H1 (cell line): ENCODE measurements around the gene ZNF516. TPM values are rescaled to one million over a fixed set of nuclear protein-coding genes. Genes with fewer than 3 reads are reported as not detected.

Source experiments
- CTCF ChIA-PET: fragments of 300-600 bp; sonication (Branson Sonifier 250); formaldehyde crosslinking; loops from one replicate; lab custom pipeline; 2021; ENCODE audit not compliant: partially characterized antibody; lab: Charles Lee
- POLR2A ChIA-PET: fragments of 300-600 bp; sonication (Branson Sonifier 250); formaldehyde crosslinking; loops from one replicate; lab custom pipeline; 2021; ENCODE audit warnings: inconsistent platforms; ENCODE audit not compliant: partially characterized antibody; lab: Charles Lee
- DNase-seq, 2 experiments: peaks; one replicate each; pipeline versions ENCODE4 v3.0.0 to v3.0.0-alpha.2; 2010 to 2022; ENCODE audit warnings: low spot score in 2 of 2, low read depth in 1 of 2, mixed read lengths in 1 of 2
- FAIRE-seq: peaks from 2 replicates; lab custom pipeline; 2011; peaks lifted over from hg19 to GRCh38; lab: Jason Lieb, UNC
- H2AFZ ChIP-seq: 2 replicates; pipeline ENCODE4 v1.8.1; 2012; ENCODE audit warnings: low read length, inconsistent platforms
- H2AK5ac ChIP-seq: 2 replicates; pipeline ENCODE4 v1.6.1; 2013; ENCODE audit warnings: low read depth, low read length
- H2BK120ac ChIP-seq: replicated peaks from 2 replicates; pipeline ENCODE3; 2013; ENCODE audit warnings: low read depth, low read length, inconsistent platforms
- H2BK12ac ChIP-seq: 2 replicates; pipeline ENCODE4 v1.6.1; 2013; ENCODE audit warnings: low read depth, low read length
- H2BK15ac ChIP-seq: 2 replicates; pipeline ENCODE4 v1.6.1; 2013; ENCODE audit warnings: low read length
- H2BK20ac ChIP-seq: 2 replicates; pipeline ENCODE4 v1.6.1; 2013; ENCODE audit warnings: low read length
- H2BK5ac ChIP-seq: 2 replicates; pipeline ENCODE4 v1.6.1; 2013; ENCODE audit warnings: low read depth, low read length
- H3K14ac ChIP-seq: 2 replicates; pipeline ENCODE4 v1.6.1; 2013; ENCODE audit warnings: inconsistent platforms; ENCODE audit not compliant: insufficient read length
- H3K18ac ChIP-seq: 2 replicates; pipeline ENCODE4 v1.6.1; 2013; ENCODE audit warnings: low read length; ENCODE audit errors: extremely low read depth
- H3K23ac ChIP-seq: 2 replicates; pipeline ENCODE4 v1.6.1; 2013; ENCODE audit warnings: inconsistent platforms; ENCODE audit not compliant: insufficient read length
- H3K23me2 ChIP-seq: 2 replicates; pipeline ENCODE4 v1.6.1; 2013; ENCODE audit warnings: low read depth, low read length
- H3K27ac ChIP-seq: 2 replicates; pipeline ENCODE4 v1.6.1; 2011; ENCODE audit warnings: low read depth, low read length, inconsistent platforms
- H3K27me3 ChIP-seq, 4 experiments: replicated peaks in 1 of 4; 1 replicate in 1 of 4; 2 replicates in 3 of 4; pipeline versions ENCODE4 v1.6.1 to v1.8.1; 2011 to 2013; ENCODE audit warnings: low read length in 3 of 4, mild to moderate bottlenecking in 3 of 4, inconsistent platforms in 2 of 4, mixed read lengths in 2 of 4, moderate library complexity in 1 of 4; ENCODE audit not compliant: control insufficient read depth in 3 of 4, insufficient read depth in 3 of 4; ENCODE audit errors: extremely low read depth in 1 of 4
- H3K36me3 ChIP-seq, 4 experiments: 2 replicates each; pipeline versions ENCODE4 v1.6.1 to v1.8.1; 2011 to 2013; ENCODE audit warnings: mild to moderate bottlenecking in 4 of 4, low read length in 3 of 4, moderate library complexity in 2 of 4, control low read depth in 1 of 4, inconsistent platforms in 1 of 4; ENCODE audit not compliant: insufficient read depth in 4 of 4, control insufficient read depth in 2 of 4
- H3K4ac ChIP-seq: replicated peaks from 2 replicates; pipeline ENCODE3; 2013; ENCODE audit warnings: low read length, low read depth, mixed read lengths, inconsistent platforms; ENCODE audit not compliant: insufficient read length
- H3K4me1 ChIP-seq, 4 experiments: replicated peaks in 1 of 4; 1 replicate in 1 of 4; 2 replicates in 3 of 4; pipeline versions ENCODE4 v1.6.1 to v1.8.1; 2011 to 2013; ENCODE audit warnings: low read length in 3 of 4, inconsistent platforms in 2 of 4, mixed read lengths in 1 of 4; ENCODE audit not compliant: insufficient read depth in 4 of 4, control insufficient read depth in 3 of 4
- H3K4me2 ChIP-seq, 2 experiments: 2 replicates each; pipeline versions ENCODE4 v1.6.1 to v1.8.1; 2011 to 2013; ENCODE audit warnings: low read depth in 2 of 2, low read length in 2 of 2, control low read depth in 1 of 2, inconsistent platforms in 1 of 2, mild to moderate bottlenecking in 1 of 2; ENCODE audit not compliant: insufficient read depth in 1 of 2
- H3K4me3 ChIP-seq, 4 experiments: fragments of 200-600, 300-600 bp in 1 of 4; sonication (generic), shearing (Covaris generic), sonication (Bioruptor Twin) in 1 of 4; 2 replicates each; pipeline versions ENCODE4 v1.5.1 to v1.8.1; 2011 to 2016; ENCODE audit warnings: low read length in 4 of 4, low read depth in 3 of 4, control low read depth in 2 of 4, inconsistent platforms in 2 of 4, mild to moderate bottlenecking in 2 of 4, mixed read lengths in 1 of 4, moderate library complexity in 1 of 4; ENCODE audit not compliant: insufficient read depth in 2 of 4; ENCODE audit errors: extremely low read depth in 1 of 4
- H3K56ac ChIP-seq: replicated peaks from 2 replicates; pipeline ENCODE3; 2013; ENCODE audit warnings: low read depth, mild to moderate bottlenecking, mixed read lengths, low read length, inconsistent platforms; ENCODE audit not compliant: insufficient read length
- H3K79me1 ChIP-seq: 2 replicates; pipeline ENCODE4 v1.6.1; 2013; ENCODE audit warnings: low read depth, low read length, control low read depth
- H3K79me2 ChIP-seq, 2 experiments: 2 replicates each; pipeline versions ENCODE4 v1.6.1 to v1.8.1; 2012 to 2013; ENCODE audit warnings: low read length in 2 of 2, mild to moderate bottlenecking in 2 of 2, inconsistent platforms in 1 of 2; ENCODE audit not compliant: insufficient read depth in 2 of 2, control insufficient read depth in 1 of 2
- H3K9ac ChIP-seq, 4 experiments: replicated peaks in 1 of 4; 1 replicate in 1 of 4; 2 replicates in 3 of 4; pipeline versions ENCODE4 v1.6.1 to v1.8.1; 2011 to 2013; ENCODE audit warnings: low read depth in 3 of 4, low read length in 3 of 4, control low read depth in 2 of 4, mild to moderate bottlenecking in 2 of 4, moderate library complexity in 2 of 4, inconsistent platforms in 1 of 4; ENCODE audit errors: extremely low read depth in 1 of 4
- H3K9me3 ChIP-seq, 2 experiments: 2 replicates each; pipeline versions ENCODE4 v1.6.1 to v1.8.1; 2012 to 2013; ENCODE audit warnings: mild to moderate bottlenecking in 2 of 2, moderate library complexity in 2 of 2, control low read depth in 1 of 2, inconsistent platforms in 1 of 2, low read depth in 1 of 2, low read length in 1 of 2, mixed read lengths in 1 of 2; ENCODE audit not compliant: insufficient read depth in 2 of 2
- H4K20me1 ChIP-seq, 2 experiments: replicated peaks in 1 of 2; 2 replicates each; pipeline versions ENCODE3 to v1.8.1; 2011 to 2013; ENCODE audit warnings: inconsistent platforms in 2 of 2, low read length in 2 of 2, mild to moderate bottlenecking in 1 of 2; ENCODE audit not compliant: insufficient read depth in 2 of 2, control insufficient read depth in 1 of 2
- H4K5ac ChIP-seq: 2 replicates; pipeline ENCODE4 v1.6.1; 2013; ENCODE audit warnings: low read length, low read depth, mixed read lengths, inconsistent platforms; ENCODE audit not compliant: insufficient read length
- H4K8ac ChIP-seq: 2 replicates; pipeline ENCODE4 v1.8.0; 2013; ENCODE audit warnings: mild to moderate bottlenecking, moderate library complexity, low read length, inconsistent platforms; ENCODE audit not compliant: insufficient read depth; ENCODE audit errors: extremely low read depth
- H4K91ac ChIP-seq: replicated peaks from 2 replicates; pipeline ENCODE3; 2013; ENCODE audit warnings: low read length, mixed read lengths, inconsistent platforms; ENCODE audit not compliant: insufficient read length
- BRCA1 ChIP-seq: IDR thresholded peaks from 2 replicates; pipeline ENCODE4 v1.6.1; 2012; ENCODE audit warnings: low read depth, low read length, improper control_type of control experiment
- CBX5 ChIP-seq: fragments of 300-800, 300-1000 bp; sonication (generic); IDR thresholded peaks from 2 replicates; pipeline ENCODE4 v1.7.1; 2016; ENCODE audit warnings: antibody characterized with exemption, low read length, low read depth
- CHD1 ChIP-seq: IDR thresholded peaks from 2 replicates; pipeline ENCODE4 v1.6.1; 2012; ENCODE audit warnings: low read depth, low read length, improper control_type of control experiment
- CHD2 ChIP-seq: IDR thresholded peaks from 2 replicates; pipeline ENCODE4 v1.6.1; 2012; ENCODE audit warnings: low read length, improper control_type of control experiment
- E2F6 ChIP-seq: IDR thresholded peaks from 2 replicates; pipeline ENCODE4 v1.6.1; 2012; ENCODE audit warnings: inconsistent platforms
- EGR1 ChIP-seq: IDR thresholded peaks from 2 replicates; pipeline ENCODE4 v1.6.1; 2011; ENCODE audit warnings: low read depth, low read length, borderline replicate concordance
- GABPA ChIP-seq: IDR thresholded peaks from 2 replicates; pipeline ENCODE4 v1.6.1; 2011; ENCODE audit warnings: mild to moderate bottlenecking, low read length, moderate library complexity, borderline replicate concordance; ENCODE audit not compliant: insufficient read depth
- HDAC2 ChIP-seq, 2 experiments: fragments of 300-600 bp in 1 of 2; sonication (generic) in 1 of 2; IDR thresholded peaks; 2 replicates each; pipeline ENCODE4 v1.6.1; 2011 to 2012; ENCODE audit warnings: low read depth in 2 of 2, low read length in 2 of 2, mild to moderate bottlenecking in 2 of 2, moderate library complexity in 2 of 2, borderline replicate concordance in 1 of 2, inconsistent platforms in 1 of 2
- POU5F1 ChIP-seq: IDR thresholded peaks from 2 replicates; pipeline ENCODE4 v1.6.1; 2011; ENCODE audit warnings: low read depth, mild to moderate bottlenecking, low read length, moderate library complexity
- SIX5 ChIP-seq: IDR thresholded peaks from 2 replicates; pipeline ENCODE4 v1.6.1; 2011; ENCODE audit warnings: mild to moderate bottlenecking, low read depth, low read length
- SRF ChIP-seq: IDR thresholded peaks from 2 replicates; pipeline ENCODE4 v1.6.1; 2011; ENCODE audit warnings: mild to moderate bottlenecking, low read depth, low read length, moderate library complexity
- SUZ12 ChIP-seq: fragments of 200-600 bp; sonication (generic); IDR thresholded peaks from 2 replicates; pipeline ENCODE4 v1.6.1; 2012; ENCODE audit warnings: mild to moderate bottlenecking, inconsistent platforms, low read length, moderate library complexity, mixed read lengths
- TAF7 ChIP-seq: optimal IDR thresholded peaks from 2 replicates; pipeline ENCODE3; 2011; ENCODE audit warnings: low read depth, mild to moderate bottlenecking, inconsistent platforms, low read length, moderate library complexity, borderline replicate concordance
- ZNF274 ChIP-seq: IDR thresholded peaks from 2 replicates; pipeline ENCODE4 v1.7.0; 2012; ENCODE audit warnings: low read length, borderline replicate concordance; ENCODE audit errors: extremely low read depth
- WGBS, 2 experiments: shearing (Covaris generic) in 1 of 2; methylation state at CpG; one replicate each; pipeline versions ENCODE4 v1.1.6 to v1.1.7; 2013 to 2015; ENCODE audit warnings: low lambda C conversion rate in 2 of 2, mixed read lengths in 2 of 2, inconsistent platforms in 1 of 2, low coverage in 1 of 2, missing lambda C conversion rate in 1 of 2; ENCODE audit not compliant: insufficient replicate concordance in 2 of 2, insufficient coverage in 1 of 2, insufficient read length in 1 of 2; ENCODE audit errors: extremely low coverage in 1 of 2, missing lambda C conversion rate in 1 of 2; 5-methylcytosine and 5-hydroxymethylcytosine counted together
- polyA plus RNA-seq, 7 experiments: library from polyadenylated mRNA; depleted of rRNA in 3 of 7; stranded (reverse) in 5 of 7; unstranded in 2 of 7; fragments of >200 nt in 5 of 7; fragments of 200-250 nt in 2 of 7; gene quantifications; 1 replicate in 5 of 7; 2 replicates in 1 of 7; 4 replicates in 1 of 7; pipeline versions ENCODE4 v1.2.1 to v1.2.3, GENCODE V29; 2011 to 2013; ENCODE audit warnings: missing spikeins in 2 of 7, mixed read lengths in 2 of 7
- total RNA-seq: library from RNA; stranded (reverse); fragmentation: NEBNext Ultra II Directional; extraction: Animal tissue kit (Norgen Biotek cat#: 25700); gene quantifications from 2 replicates; pipeline ENCODE4 v1.2.1, GENCODE V29; 2021

Gene ZNF516
- total and polyA plus RNA-seq, 2 of the 8 experiments (the other 6 are each of a cell fraction or from before 2014, with no cell fraction given) = 7.3 to 17.0 TPM

GRCh38 chr18:76347341-76347740 lies 147.7 kb downstream of the ZNF516 start:
- FAIRE-seq (no peak), DNase-seq (no peak)
- Histone ChIP-seq H3K23ac (no peak overlapping the region), H2BK15ac (no peak overlapping the region), H3K4ac (no peak overlapping the region), H3K27ac (no peak overlapping the region), H3K14ac (no peak overlapping the region), H2AFZ (no peak overlapping the region), H4K8ac (no peak overlapping the region; the same call in 1 of the 2 replicates), H3K23me2 (peaks cover 7% of the 10 kb centered on the region; the same call in 1 of the 2 replicates), H3K9ac (no peak overlapping the region), H3K4me2 (no peak overlapping the region), H4K91ac (no peak overlapping the region), H3K27me3 (no peaks in the 10 kb centered on the region), H4K5ac (no peak overlapping the region), H3K79me2 (no peaks in the 10 kb centered on the region), H2BK5ac (no peak overlapping the region), H3K18ac (no peak overlapping the region), H2AK5ac (no peak overlapping the region), H3K36me3 (no peaks in the 10 kb centered on the region), H3K4me1 (peaks cover 3 to 6% (median 4%) of the 10 kb centered on the region in 4 experiments; a peak in 4 of 7 replicates), H3K79me1 (no peaks in the 10 kb centered on the region), H2BK120ac (no peak overlapping the region), H3K9me3 (no peaks in the 10 kb centered on the region), H2BK20ac (no peak overlapping the region), H2BK12ac (no peak overlapping the region), H3K4me3 (no peak overlapping the region), H4K20me1 (peaks cover 0 to 6% of the 10 kb centered on the region in 2 experiments), H3K56ac (no peak overlapping the region)
- CTCF ChIA-PET = interaction anchor here (0.6 to 2.5 kb wide), 7 partner anchors 9 to 362 kb away, joined by 3 to 6 read pairs (median 3); no protein-coding TSS in a partner anchor
- 100% methylated on average over 4 of the region's 7 CpGs; no CpG with 5 or more reads in 1 of the 2 experiments for WGBS, 2 experiments
- POLR2A ChIA-PET = no interaction called here
- TF ChIP-seq CHD1 (no peak), POU5F1 (no peak), SRF (no peak), ZNF274 (no peak), BRCA1 (no peak), HDAC2 (IDR thresholded peaks at IDR 0.05; ENCODE audit: borderline replicate concordance in 1 of 2, low read depth in 2 of 2, low read length in 2 of 2) (no peak), EGR1 (no peak), CHD2 (no peak), E2F6 (no peak), SIX5 (no peak), TAF7 (no peak), GABPA (no peak), SUZ12 (no peak), CBX5 (no peak)
